ENCODE measurements around the gene RTN4RL1.

DNA sequence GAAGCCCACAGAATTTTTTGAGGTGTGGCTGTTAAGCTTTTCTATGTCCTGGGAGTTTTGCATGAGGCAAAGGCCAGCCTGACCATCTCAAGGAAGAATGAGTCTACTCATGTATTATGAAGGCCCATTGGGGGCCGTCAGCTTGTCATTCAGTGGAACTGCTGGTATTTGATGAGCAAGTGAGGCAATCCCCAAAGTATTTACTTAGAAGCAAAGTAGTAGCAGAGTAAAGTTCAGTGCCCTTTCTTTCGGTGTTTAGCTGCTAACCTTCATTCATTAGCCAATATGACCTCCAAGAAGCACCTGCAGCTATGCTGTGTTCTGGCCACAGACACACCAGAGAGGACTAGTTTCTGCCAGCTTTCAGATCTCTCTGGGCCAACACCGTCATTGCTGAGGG is 115.1 kb downstream of the RTN4RL1 start:
- TF ChIP-seq POLR2AphosphoS5 (IDR thresholded peaks at IDR 0.05; ENCODE audit: insufficient read depth in 1 of 2, low read depth in 1 of 2): no peak
- no peak for TF ChIP-seq CTCF (IDR thresholded peaks at IDR 0.05)
- TF ChIP-seq POLR2A (IDR thresholded peaks at IDR 0.05): no peak

All from vagina (tissue), 2 donors.